Mucosa of rectum (tissue), 2 donors: ENCODE data around the gene ARL17B.
"Not testable (repeated sequence)": the region's sequence is repeated elsewhere in the genome, so short reads cannot be mapped to it uniquely, and the experiment has no call there.

ENCODE experiments used
- H3K27ac ChIP-seq, 2 donors: one replicate each; pipeline ENCODE4 v1.7.0; 2013; ENCODE audit warnings: inconsistent platforms in 2 of 2, low read depth in 2 of 2, low read length in 2 of 2
- H3K27me3 ChIP-seq, 2 donors: one replicate each; pipeline ENCODE4 v1.7.0; 2013; ENCODE audit warnings: low read length in 2 of 2; ENCODE audit not compliant: control insufficient read depth in 2 of 2, insufficient read depth in 2 of 2
- H3K36me3 ChIP-seq, 2 donors: one replicate each; pipeline ENCODE4 v1.7.0; 2013; ENCODE audit warnings: low read length in 2 of 2; ENCODE audit not compliant: control insufficient read depth in 2 of 2, insufficient read depth in 2 of 2
- H3K4me1 ChIP-seq, 2 donors: one replicate each; pipeline ENCODE4 v1.7.0; 2013; ENCODE audit warnings: low read length in 2 of 2, mild to moderate bottlenecking in 1 of 2; ENCODE audit not compliant: control insufficient read depth in 2 of 2, insufficient read depth in 2 of 2
- H3K4me3 ChIP-seq, 2 donors: one replicate each; pipeline ENCODE4 v1.7.0; 2013; ENCODE audit warnings: low read length in 2 of 2
- H3K9ac ChIP-seq, 2 donors: one replicate each; pipeline ENCODE4 v1.7.0; 2013; ENCODE audit warnings: low read length in 2 of 2, low read depth in 1 of 2, mild to moderate bottlenecking in 1 of 2
- H3K9me3 ChIP-seq, 2 donors: one replicate each; pipeline ENCODE4 v1.7.0; 2013; ENCODE audit warnings: low read length in 2 of 2; ENCODE audit not compliant: control insufficient read depth in 2 of 2
- donor health status: healthy.
- donor health status: Normal muscosa, but diverticular disease.

Gene ARL17B

GRCh38 chr17:46290906-46291546 lies 70.5 kb downstream of the ARL17B start:
- H3K36me3 ChIP-seq, H3K4me1 ChIP-seq, H3K9me3 ChIP-seq, H3K27me3 ChIP-seq, H3K9ac ChIP-seq: not testable (repeated sequence)
- Histone ChIP-seq H3K4me3 (peak overlapping the region in 1 of 2 donors; percentile 55), H3K27ac (peak overlapping the region in 1 of 2 donors; percentile 63)

- H3K36me3 ChIP-seq, H3K27me3 ChIP-seq, H3K27ac ChIP-seq, H3K9ac ChIP-seq, H3K9me3 ChIP-seq, H3K4me3 ChIP-seq, H3K4me1 ChIP-seq: not testable (repeated sequence)
Observed at GRCh38 chr17:46287587-46287986, 74.0 kb downstream of the ARL17B start.

GRCh38 chr17:46286764-46287221 lies 74.8 kb downstream of the ARL17B start:
- Histone ChIP-seq H3K4me3 (peak overlapping the region in 1 of 2 donors; percentile 46), H3K27ac (peak overlapping the region; percentile 6 to 54), H3K9ac (peak overlapping the region in 1 of 2 donors; percentile 52)
- H3K4me1 ChIP-seq, H3K36me3 ChIP-seq, H3K9me3 ChIP-seq, H3K27me3 ChIP-seq: not testable (repeated sequence)

- H3K36me3 ChIP-seq, H3K9me3 ChIP-seq, H3K4me1 ChIP-seq, H3K27me3 ChIP-seq, H3K9ac ChIP-seq, H3K4me3 ChIP-seq, H3K27ac ChIP-seq: not testable (repeated sequence)
Observed at GRCh38 chr17:46285500-46285899, 76.1 kb downstream of the ARL17B start.

GRCh38 chr17:46284467-46284866 lies 77.1 kb downstream of the ARL17B start:
- not testable (repeated sequence) for H3K9me3 ChIP-seq, H3K27ac ChIP-seq, H3K36me3 ChIP-seq, H3K4me1 ChIP-seq, H3K4me3 ChIP-seq, H3K9ac ChIP-seq, H3K27me3 ChIP-seq

GRCh38 chr17:46282635-46283034 lies 78.9 kb downstream of the ARL17B start:
- not testable (repeated sequence) for H3K27me3 ChIP-seq, H3K4me1 ChIP-seq, H3K4me3 ChIP-seq, H3K9ac ChIP-seq, H3K9me3 ChIP-seq, H3K27ac ChIP-seq, H3K36me3 ChIP-seq

GRCh38 chr17:46281336-46281735 lies 80.2 kb downstream of the ARL17B start:
- H3K4me3 ChIP-seq, H3K9ac ChIP-seq, H3K27ac ChIP-seq, H3K4me1 ChIP-seq, H3K27me3 ChIP-seq, H3K9me3 ChIP-seq, H3K36me3 ChIP-seq: not testable (repeated sequence)

GRCh38 chr17:46276728-46277479 lies 84.7 kb downstream of the ARL17B start:
- H3K36me3 ChIP-seq, H3K9ac ChIP-seq, H3K27me3 ChIP-seq, H3K4me3 ChIP-seq, H3K4me1 ChIP-seq, H3K9me3 ChIP-seq, H3K27ac ChIP-seq: not testable (repeated sequence)

- Histone ChIP-seq H3K9ac (no peak overlapping the region), H3K4me3 (no peak overlapping the region), H3K36me3 (no peaks in the 10 kb centered on the region), H3K4me1 (peaks cover 0 to 4% of the 10 kb centered on the region in 2 donors), H3K9me3 (no peaks in the 10 kb centered on the region), H3K27ac (no peak overlapping the region), H3K27me3 (peaks cover 3 to 6% of the 10 kb centered on the region in 2 donors)
Observed at GRCh38 chr17:46274238-46274637, 87.3 kb downstream of the ARL17B start.

- no peaks in the 10 kb centered on the region for H3K36me3 ChIP-seq
- H3K9me3 ChIP-seq, result no peaks in the 10 kb centered on the region
- H3K27me3 ChIP-seq, result peaks cover 3 to 6% of the 10 kb centered on the region in 2 donors
- peaks cover 0 to 4% of the 10 kb centered on the region in 2 donors for H3K4me1 ChIP-seq
- no peak overlapping the region for H3K9ac ChIP-seq
- H3K27ac ChIP-seq, result no peak overlapping the region
- H3K4me3 ChIP-seq, result no peak overlapping the region
Observed at GRCh38 chr17:46273541-46274236, 87.9 kb downstream of the ARL17B start.
